NCI-H2081 treated with DMSO at 0.1 percent for 48 hours (cell line): ENCODE results near the gene EHF.

Experiments
- DNase-seq: peaks from one replicate; lab custom pipeline; 2025; lab: John Stamatoyannopoulos, UW

The EHF gene

GRCh38 chr11:34644669-34645406 lies 23.9 kb downstream of the EHF start:
- no peak for DNase-seq

GRCh38 chr11:34646431-34646830 lies 25.5 kb downstream of the EHF start:
- no peak for DNase-seq

- no peak for DNase-seq
These were observed 26.2 kb downstream of the EHF start for GRCh38 chr11:34647131-34647530.

GRCh38 chr11:34647532-34647931 lies 26.6 kb downstream of the EHF start:
- no peak for DNase-seq

GRCh38 chr11:34648036-34648435 lies 27.1 kb downstream of the EHF start:
- DNase-seq, result no peak

GRCh38 chr11:34649597-34649996 lies 28.7 kb downstream of the EHF start:
- DNase-seq, result no peak

- DNase-seq, result no peak
These were observed 29.6 kb downstream of the EHF start for GRCh38 chr11:34650528-34650927.

GRCh38 chr11:34651551-34651950 lies 30.7 kb downstream of the EHF start:
- no peak for DNase-seq

- DNase-seq, result no peak
These were observed 31.5 kb downstream of the EHF start for GRCh38 chr11:34652191-34652973.

- no peak for DNase-seq
These were observed 32.1 kb downstream of the EHF start for GRCh38 chr11:34653031-34653430.

GRCh38 chr11:34653851-34654482 lies 33.1 kb downstream of the EHF start:
- no peak for DNase-seq

GRCh38 chr11:34654483-34655334 lies 33.8 kb downstream of the EHF start:
- peak; percentile 13 for DNase-seq

- no peak for DNase-seq
These were observed 34.6 kb downstream of the EHF start for GRCh38 chr11:34655335-34656008.

- no peak for DNase-seq
These were observed 35.3 kb downstream of the EHF start for GRCh38 chr11:34656062-34656720.

- DNase-seq, result no peak
These were observed 37.5 kb downstream of the EHF start for GRCh38 chr11:34658071-34659015.

GRCh38 chr11:34659096-34659733 lies 38.3 kb downstream of the EHF start:
- no peak for DNase-seq

GRCh38 chr11:34665077-34665835 lies 44.4 kb downstream of the EHF start:
- DNase-seq, result no peak

GRCh38 chr11:34667810-34668582 lies 47.1 kb downstream of the EHF start:
- DNase-seq, result peak; percentile 52
